T-helper 22 cell (primary cell): ENCODE measurements around the gene PLSCR3.

Experiments
- DNase-seq: peaks from one replicate; pipeline ENCODE4 v3.0.0-alpha.2; 2020; ENCODE audit warnings: low read depth

The PLSCR3 gene

GRCh38 chr17:7405350-7406234 is 11.3 kb upstream of the PLSCR3 start:
- no peak for DNase-seq

DNA sequence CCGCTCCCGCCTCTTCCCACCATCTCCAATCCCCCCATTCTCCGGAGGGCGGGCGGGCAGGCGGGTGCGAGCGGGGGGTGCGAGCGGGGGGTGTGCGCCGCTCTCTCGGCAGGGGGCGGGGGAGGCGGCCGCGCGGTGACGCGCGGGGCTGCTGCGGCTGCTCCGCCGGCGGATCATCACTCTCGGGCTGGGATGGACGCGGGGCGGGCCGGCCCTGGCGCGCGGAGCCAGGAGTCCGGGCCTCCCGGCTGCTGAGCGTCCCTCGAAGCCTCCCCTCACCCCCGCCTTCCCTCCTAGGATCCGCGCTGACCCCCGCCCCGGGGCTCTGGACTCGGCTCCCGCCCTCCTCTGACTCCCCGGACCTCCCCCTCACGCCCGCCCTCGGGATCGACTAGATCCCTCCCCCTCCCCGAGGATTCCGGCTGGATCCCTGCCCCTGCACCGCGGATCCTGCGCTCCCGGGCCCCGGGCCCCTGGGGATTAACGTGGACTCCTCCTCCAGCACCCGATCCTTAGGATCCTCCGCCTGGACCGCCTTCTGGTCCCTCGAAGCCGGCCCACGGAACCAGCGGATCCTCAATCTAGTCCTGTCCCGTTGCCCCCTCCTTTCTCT is 10.5 kb upstream of the PLSCR3 start:
- peak; percentile 64 for DNase-seq

DNA sequence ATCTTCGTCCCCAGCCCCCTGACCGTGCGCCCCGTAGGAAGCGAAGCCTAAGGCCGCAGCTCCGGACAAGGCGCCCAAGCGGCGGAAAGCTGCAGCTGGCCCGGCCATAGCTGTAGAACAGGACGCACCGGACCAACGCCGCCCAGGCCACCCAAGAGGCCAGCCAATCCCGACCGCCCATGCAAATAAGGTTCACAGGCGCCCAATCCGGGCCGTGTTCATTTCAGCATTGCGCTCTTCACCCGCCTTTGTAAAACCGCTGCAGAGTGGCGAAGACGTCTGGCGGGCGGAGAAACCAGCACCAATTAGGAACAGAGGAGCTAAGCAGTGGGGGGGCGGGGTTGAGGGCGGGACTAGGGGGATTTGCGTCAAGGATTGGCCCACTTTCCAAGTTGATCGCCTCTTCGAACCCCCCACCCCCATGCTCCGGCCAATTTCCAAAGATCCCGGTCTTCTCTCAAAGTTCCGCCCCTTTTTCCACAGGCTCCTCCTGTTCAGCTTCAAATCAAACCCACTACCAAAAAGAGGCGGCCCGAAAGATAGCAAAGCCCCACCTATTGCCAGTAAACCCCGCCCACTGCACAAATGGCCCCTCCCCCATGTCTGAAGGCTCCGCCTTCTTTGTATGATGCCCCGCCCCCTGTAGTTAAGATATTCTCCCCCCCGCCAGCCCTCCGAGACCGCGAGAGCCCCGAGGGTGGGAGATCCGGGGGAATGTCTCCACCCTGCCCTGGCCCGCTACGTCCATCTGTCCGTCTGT is 9.8 kb upstream of the PLSCR3 start, which contains the start of gene TMEM256:
Gene TMEM256 (minus strand): TSS at position 121 of the 760 bp plus-strand sequence. CDS start 13 bp downstream, at position 108.
- peak; percentile 96 for DNase-seq

- DNase-seq: no peak
Observed at GRCh38 chr17:7403727-7403976, 9.3 kb upstream of the PLSCR3 start.

DNA sequence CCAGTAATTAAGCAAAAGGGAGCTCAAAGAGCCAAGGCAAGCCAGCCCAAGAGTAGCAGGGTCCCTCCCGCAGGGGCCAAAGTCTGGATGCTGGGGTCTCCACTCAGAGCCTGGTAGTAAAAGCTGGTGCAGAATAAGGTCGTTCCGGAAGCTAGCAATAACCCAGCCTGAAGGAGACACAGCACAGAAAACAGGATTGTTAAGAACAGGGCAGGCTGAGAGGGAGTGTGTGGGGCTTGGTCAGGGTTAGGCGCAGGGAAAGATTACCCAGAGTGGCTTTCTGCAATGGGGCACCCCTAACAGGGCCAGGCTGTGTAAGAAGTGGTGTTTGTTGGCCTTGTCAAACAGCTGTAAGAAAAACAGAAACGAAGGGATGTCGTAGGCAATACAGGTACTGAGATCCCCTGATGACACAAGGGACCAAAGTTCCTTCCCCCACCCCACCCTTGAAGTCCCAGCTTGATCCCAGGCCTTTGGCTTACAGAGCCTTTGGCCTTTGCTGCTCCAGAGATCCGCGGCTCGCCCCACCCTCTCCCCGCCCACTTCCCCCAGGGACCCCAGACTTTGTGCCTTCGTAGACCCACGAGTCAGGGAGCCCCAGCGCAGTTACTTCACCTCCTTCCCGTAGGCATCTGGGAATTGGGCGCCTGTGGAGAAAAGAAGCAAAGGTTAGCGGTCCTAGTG is 8.9 kb upstream of the PLSCR3 start:
- DNase-seq: peak; percentile 14

DNA sequence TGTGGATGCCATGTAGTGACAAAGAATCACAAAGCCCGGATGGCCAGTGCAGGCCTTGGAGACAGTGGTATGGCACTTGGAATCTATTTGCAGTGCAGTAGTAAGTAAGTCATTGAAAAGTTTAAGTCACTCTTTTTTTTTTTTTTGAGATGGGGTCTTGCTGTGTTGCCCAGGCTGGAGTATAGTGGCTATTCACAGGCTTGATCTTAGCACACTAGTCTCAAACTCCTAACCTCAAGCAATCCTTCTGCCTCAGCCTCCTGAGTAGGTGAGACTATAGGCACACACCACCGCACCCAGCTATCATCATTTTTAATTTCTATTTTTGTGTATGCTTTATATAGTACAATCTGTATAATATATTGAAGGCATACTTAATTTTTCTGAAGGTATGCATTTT is 4.3 kb upstream of the PLSCR3 start:
- DNase-seq: no peak

- no peak for DNase-seq
Observed at GRCh38 chr17:7396147-7396546, 1.8 kb upstream of the PLSCR3 start.

GRCh38 chr17:7393613-7394451 is 493 bp downstream of the PLSCR3 start:
- DNase-seq: peak; percentile 68

GRCh38 chr17:7392696-7393612 is 1.4 kb downstream of the PLSCR3 start:
- DNase-seq: no peak

GRCh38 chr17:7391307-7391706 is 3.0 kb downstream of the PLSCR3 start:
- no peak for DNase-seq

GRCh38 chr17:7389924-7390910 is 4.1 kb downstream of the PLSCR3 start:
- DNase-seq: no peak

DNA sequence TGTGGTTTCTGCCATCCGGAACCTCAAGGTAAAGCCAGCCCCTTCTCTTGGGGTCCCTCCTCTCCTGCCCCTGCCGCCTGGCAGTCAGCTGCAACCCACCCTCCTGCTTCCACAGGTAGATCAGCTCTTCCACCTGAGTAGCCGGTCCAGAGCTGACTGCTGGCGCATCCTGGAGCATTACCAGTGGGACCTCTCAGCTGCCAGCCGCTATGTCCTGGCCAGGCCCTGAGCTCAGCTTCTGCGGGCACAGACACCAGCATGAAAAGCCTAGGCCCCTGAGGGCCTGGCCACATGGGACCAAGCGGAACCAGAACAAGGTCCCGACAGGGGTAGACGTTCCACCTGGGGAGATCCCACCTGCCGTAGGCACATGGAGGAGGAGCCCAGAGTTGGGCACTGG is 5.5 kb downstream of the PLSCR3 start:
- DNase-seq: no peak

DNA sequence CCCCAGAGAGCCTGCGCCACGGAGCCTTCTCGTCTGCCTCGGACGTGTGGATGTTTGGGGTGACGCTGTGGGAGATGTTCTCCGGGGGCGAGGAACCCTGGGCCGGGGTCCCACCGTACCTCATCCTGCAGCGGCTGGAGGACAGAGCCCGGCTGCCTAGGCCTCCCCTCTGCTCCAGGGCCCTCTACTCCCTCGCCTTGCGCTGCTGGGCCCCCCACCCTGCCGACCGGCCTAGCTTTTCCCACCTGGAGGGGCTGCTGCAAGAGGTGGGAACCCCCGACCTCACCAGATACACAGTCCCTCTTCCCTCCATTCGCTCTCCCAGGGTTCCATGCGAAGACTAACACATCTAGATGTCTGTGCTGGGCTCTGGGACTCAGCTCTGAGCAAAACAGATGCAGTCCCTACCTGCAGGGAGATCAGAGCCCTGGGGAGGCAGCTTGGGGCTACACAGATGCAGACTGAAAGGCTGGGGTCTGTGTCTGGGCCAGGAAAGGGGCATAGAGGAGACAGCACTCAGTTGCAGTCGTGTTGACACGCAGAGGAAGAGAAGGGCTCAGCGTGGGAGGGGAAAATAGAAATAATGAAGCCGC is 9.7 kb downstream of the PLSCR3 start:
- no peak for DNase-seq

DNA sequence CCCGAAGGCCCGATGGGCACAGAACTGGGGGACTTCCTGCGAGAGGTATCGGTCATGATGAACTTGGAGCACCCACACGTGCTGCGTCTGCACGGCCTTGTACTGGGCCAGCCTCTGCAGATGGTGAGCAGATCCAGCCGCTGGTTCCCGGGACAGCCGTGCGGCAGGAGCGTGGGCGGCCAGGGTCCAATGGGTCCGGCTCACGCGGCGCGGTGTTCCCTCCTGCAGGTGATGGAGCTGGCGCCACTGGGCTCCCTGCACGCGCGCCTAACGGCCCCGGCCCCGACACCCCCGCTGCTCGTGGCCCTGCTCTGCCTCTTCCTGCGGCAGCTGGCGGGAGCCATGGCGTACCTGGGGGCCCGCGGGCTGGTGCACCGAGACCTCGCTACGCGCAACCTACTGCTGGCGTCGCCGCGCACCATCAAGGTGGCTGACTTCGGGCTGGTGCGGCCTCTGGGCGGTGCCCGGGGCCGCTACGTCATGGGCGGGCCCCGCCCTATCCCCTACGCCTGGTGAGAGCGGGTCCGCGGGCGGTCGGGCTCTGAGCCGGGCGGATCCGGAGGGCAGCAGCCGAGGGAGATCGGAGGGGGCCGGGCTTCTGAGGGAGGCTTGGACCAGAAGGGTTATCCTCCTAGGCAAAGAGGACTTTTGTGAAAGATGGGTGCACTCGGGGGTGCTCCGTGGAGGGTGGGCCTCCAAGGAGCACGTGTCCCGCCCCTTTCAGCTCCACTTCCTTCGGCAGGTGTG is 10.4 kb downstream of the PLSCR3 start:
- DNase-seq: peak; percentile 70

- no peak for DNase-seq
Observed at GRCh38 chr17:7383371-7383741, 11.0 kb downstream of the PLSCR3 start.

GRCh38 chr17:7382901-7383300 is 11.4 kb downstream of the PLSCR3 start:
- no peak for DNase-seq

DNA sequence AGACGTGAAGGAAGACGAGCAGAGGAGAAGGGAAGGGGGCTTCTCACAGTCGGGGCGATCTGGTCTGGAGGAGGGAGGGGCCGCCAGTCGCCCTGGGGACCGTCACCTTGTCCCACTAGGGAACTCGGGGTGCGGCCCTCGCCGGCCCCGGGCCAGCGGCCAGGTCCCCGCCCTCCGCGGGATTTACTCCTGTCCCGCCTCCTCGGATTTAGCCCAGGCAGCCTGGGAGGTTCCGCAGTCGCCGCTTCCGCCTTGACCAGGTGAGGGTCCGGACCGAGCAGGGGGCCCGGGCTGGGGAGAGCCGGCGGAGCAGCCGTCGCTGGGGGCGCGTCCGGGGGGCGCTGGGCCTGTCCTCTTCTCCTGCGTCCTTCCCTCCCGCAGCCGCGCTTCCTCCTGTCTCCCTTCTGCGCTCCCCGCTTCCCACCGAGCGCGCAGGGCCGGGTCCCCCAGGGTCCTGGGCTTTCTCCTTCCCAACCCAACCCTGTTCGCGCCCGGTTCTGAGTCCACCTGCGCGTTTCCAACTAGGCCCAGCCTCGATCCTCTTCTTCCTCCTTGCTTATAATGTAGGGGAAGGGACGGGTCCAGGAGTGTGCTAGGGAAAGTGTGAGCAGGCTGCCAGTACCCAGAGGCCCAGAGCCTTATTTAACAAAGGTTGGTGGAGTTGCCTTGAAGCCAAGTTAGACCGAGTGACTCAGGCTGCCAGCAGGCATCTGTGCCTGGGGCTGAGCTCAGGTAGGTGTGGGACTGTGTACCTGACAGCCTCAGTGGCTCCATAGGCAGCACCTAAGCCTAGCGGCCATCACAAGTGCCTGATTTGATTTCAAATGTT is 13.3 kb downstream of the PLSCR3 start, which contains the start of gene TNK1:
Gene TNK1 (plus strand): TSS at position 235 of the 829 bp plus-strand sequence. CDS start 1,838 bp downstream, outside the sequence.
- DNase-seq: no peak
